ENCODE results near the gene RFT1.

- TF ChIP-seq CTCF (IDR thresholded peaks at IDR 0.05) (no peak), POLR2A (IDR thresholded peaks at IDR 0.05) (no peak), EP300 (IDR thresholded peaks at IDR 0.05) (no peak)
These were observed 12.8 kb upstream of the RFT1 start for GRCh38 chr3:53142986-53143385.
